Measurements from ENCODE around the gene STIMATE.

DNA sequence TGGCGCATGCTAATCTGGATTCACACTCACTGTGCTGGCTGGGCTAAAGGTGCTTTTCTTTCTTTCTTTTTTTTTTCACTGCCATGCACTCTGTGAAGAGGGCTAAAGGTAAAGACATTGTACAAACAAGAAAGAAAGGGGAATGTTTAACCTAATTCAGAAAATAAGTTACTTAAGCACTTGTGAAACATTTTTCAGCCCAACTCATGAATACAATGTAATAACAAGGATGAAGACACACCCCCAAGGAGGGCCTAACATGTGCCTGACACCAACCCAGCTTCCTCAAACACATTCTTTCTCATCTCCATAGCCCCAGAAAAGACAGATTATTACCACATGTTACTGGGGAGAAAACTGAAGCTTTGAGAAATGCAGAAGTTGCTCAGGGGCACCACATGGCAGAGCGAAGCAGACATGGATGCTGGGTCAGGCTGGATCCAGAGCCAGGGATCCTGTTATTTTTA lies 5.7 kb downstream of the STIMATE start:
- TF ChIP-seq, protein P1, sequence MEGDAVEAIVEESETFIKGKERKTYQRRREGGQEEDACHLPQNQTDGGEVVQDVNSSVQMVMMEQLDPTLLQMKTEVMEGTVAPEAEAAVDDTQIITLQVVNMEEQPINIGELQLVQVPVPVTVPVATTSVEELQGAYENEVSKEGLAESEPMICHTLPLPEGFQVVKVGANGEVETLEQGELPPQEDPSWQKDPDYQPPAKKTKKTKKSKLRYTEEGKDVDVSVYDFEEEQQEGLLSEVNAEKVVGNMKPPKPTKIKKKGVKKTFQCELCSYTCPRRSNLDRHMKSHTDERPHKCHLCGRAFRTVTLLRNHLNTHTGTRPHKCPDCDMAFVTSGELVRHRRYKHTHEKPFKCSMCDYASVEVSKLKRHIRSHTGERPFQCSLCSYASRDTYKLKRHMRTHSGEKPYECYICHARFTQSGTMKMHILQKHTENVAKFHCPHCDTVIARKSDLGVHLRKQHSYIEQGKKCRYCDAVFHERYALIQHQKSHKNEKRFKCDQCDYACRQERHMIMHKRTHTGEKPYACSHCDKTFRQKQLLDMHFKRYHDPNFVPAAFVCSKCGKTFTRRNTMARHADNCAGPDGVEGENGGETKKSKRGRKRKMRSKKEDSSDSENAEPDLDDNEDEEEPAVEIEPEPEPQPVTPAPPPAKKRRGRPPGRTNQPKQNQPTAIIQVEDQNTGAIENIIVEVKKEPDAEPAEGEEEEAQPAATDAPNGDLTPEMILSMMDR (IDR thresholded peaks at IDR 0.05; ENCODE audit: poor library complexity, severe bottlenecking): no peak
- TF ChIP-seq EZH2 (IDR thresholded peaks at IDR 0.05; ENCODE audit: borderline replicate concordance, insufficient read depth, low read length, poor library complexity, severe bottlenecking): no peak

Measured in neural cell (in vitro differentiated cells).